Upper lobe of left lung (tissue), 4 donors: ENCODE measurements around the gene CNTN2.

Source experiments
- CTCF ChIP-seq, 6 experiments: fragments of 450-650 bp in 4 of 6; fragments of 200-600 bp in 2 of 6; sonication (generic) in 2 of 6; IDR thresholded peaks; one replicate each; pipeline ENCODE4 v1.5.1; 2016 to 2019; ENCODE audit warnings: antibody characterized with exemption in 6 of 6
- POLR2A ChIP-seq, 4 donors: fragments of 450-650 bp; IDR thresholded peaks; one replicate each; pipeline ENCODE4 v1.5.1; 2016 to 2017; ENCODE audit warnings: antibody characterized with exemption in 4 of 4, mild to moderate bottlenecking in 2 of 4
- POLR2AphosphoS5 ChIP-seq, 2 donors: sonication (generic); formaldehyde crosslinking; IDR thresholded peaks; one replicate each; pipeline ENCODE4 v1.5.1; 2017; ENCODE audit warnings: antibody characterized with exemption in 2 of 2

GRCh38 chr1:205016584-205016983 lies 26.4 kb upstream of the CNTN2 start:
- TF ChIP-seq POLR2A (IDR thresholded peaks at IDR 0.05) (no peak), CTCF (IDR thresholded peaks at IDR 0.05) (no peak), POLR2AphosphoS5 (IDR thresholded peaks at IDR 0.05) (no peak)
